K562 (cell line): Measurements from ENCODE around the gene TACC3. TPM values are rescaled to one million over a fixed set of nuclear protein-coding genes. Genes with fewer than 3 reads are reported as not detected.
A peak's percentile ranks its signal among the peaks of the same experiment; 100 is the strongest.

Source experiments
- CBX3 ChIP-seq, 2 experiments: IDR thresholded peaks; 1 replicate in 1 of 2; 2 replicates in 1 of 2; pipeline ENCODE4 v1.6.1; 2012; ENCODE audit warnings: inconsistent platforms in 2 of 2, low read length in 2 of 2, borderline replicate concordance in 1 of 2, control low read depth in 1 of 2
- GTF2B ChIP-seq: IDR thresholded peaks from 2 replicates; pipeline ENCODE4 v1.6.1; 2011; ENCODE audit not compliant: insufficient read length; ENCODE audit errors: extremely low read depth
- HDAC1 ChIP-seq, 2 experiments: fragments of 450-650 bp; IDR thresholded peaks; 2 replicates each; pipeline ENCODE4 v1.6.1; 2016 to 2017; ENCODE audit warnings: inconsistent platforms in 1 of 2, mild to moderate bottlenecking in 1 of 2, moderate library complexity in 1 of 2
- ILF3 ChIP-seq: fragments of 450-650 bp; IDR thresholded peaks from 2 replicates; pipeline ENCODE4 v1.6.1; 2018; ENCODE audit warnings: antibody characterized with exemption, mild to moderate bottlenecking, moderate library complexity, borderline replicate concordance
- JUN ChIP-seq, 2 experiments: sonication (generic) in 1 of 2; formaldehyde crosslinking in 1 of 2; IDR thresholded peaks; 2 replicates each; pipeline versions ENCODE4 v1.6.1 to v1.8.0; 2012 to 2022; ENCODE audit warnings: borderline replicate concordance in 2 of 2, mild to moderate bottlenecking in 2 of 2, improper control_type of control experiment in 1 of 2, low read depth in 1 of 2, low read length in 1 of 2, missing genetic modification reagents in 1 of 2
- MNT ChIP-seq, 2 experiments: fragments of 450-650 bp; conservative IDR thresholded peaks; 2 replicates each; pipeline ENCODE4 v1.6.1; 2017; ENCODE audit warnings: mild to moderate bottlenecking in 2 of 2, moderate library complexity in 2 of 2
- NCOR1 ChIP-seq: fragments of 450-650 bp; IDR thresholded peaks from 2 replicates; pipeline ENCODE4 v1.6.1; 2016; ENCODE audit warnings: mild to moderate bottlenecking, moderate library complexity
- SAP30 ChIP-seq: fragments of 200-600 bp; sonication (generic); IDR thresholded peaks from 2 replicates; pipeline ENCODE4 v1.6.1; 2012; ENCODE audit warnings: borderline replicate concordance, low read depth, mild to moderate bottlenecking, moderate library complexity, low read length, control low read depth, inconsistent platforms; ENCODE audit not compliant: insufficient read depth, poor library complexity, severe bottlenecking
- STAG1 ChIP-seq: sonication (generic); formaldehyde crosslinking; IDR thresholded peaks from 2 replicates; pipeline ENCODE4 v1.5.0; 2020; ENCODE audit warnings: missing genetic modification reagents, borderline replicate concordance
- polyA plus RNA-seq, 8 experiments: library from polyadenylated mRNA; depleted of rRNA in 4 of 8; stranded (reverse) in 5 of 8; unstranded in 3 of 8; fragments of >200 nt; fragmentation: Nextera tagmentation in 2 of 8; fragmentation: Illumina TruSeq in 1 of 8; extraction: Ambion mirVana in 2 of 8; extraction: Trizol in 1 of 8; gene quantifications; 2 replicates each; pipeline versions ENCODE4 v1.2.1 to v1.2.3, GENCODE V29; 2011 to 2014; ENCODE audit warnings: inconsistent platforms in 1 of 8, missing spikeins in 1 of 8
- total RNA-seq, 7 experiments: library from RNA; depleted of rRNA in 6 of 7; stranded (reverse); fragments of >200 nt in 6 of 7; fragmentation: Illumina TruSeq in 2 of 7; extraction: Trizol in 2 of 7; gene quantifications; 2 replicates each; pipeline versions ENCODE4 v1.2.1 to v1.2.3, GENCODE V29; 2011 to 2021; ENCODE audit warnings: low replicate concordance in 1 of 7

Gene TACC3
- total and polyA plus RNA-seq, 9 of the 15 experiments (the other 6 are each of a cell fraction or from before 2014, with no cell fraction given), result 1.9 to 122 (median 55.6) TPM

- no peak for TF ChIP-seq JUN (IDR thresholded peaks at IDR 0.05; ENCODE audit: borderline replicate concordance, low read depth, low read length)
- TF ChIP-seq JUN (CRISPR knock-in tag; IDR thresholded peaks at IDR 0.05; ENCODE audit: borderline replicate concordance), result 0 out of 2 replicates have a peak, but pooled peaks have one; percentile 13
- TF ChIP-seq SAP30, result peak; percentile 58
- peak in 1 of 2 experiments; percentile 9; a peak in 1 of 3 replicates for TF ChIP-seq CBX3 (IDR thresholded peaks at IDR 0.05; ENCODE audit: borderline replicate concordance in 1 of 2, low read length in 2 of 2)
- no peak for TF ChIP-seq STAG1 (CRISPR knock-in tag)
- no peak for TF ChIP-seq NCOR1
- TF ChIP-seq ILF3, result no peak
- TF ChIP-seq MNT (conservative IDR thresholded peaks at IDR 0.05), result peak in 1 of 2 experiments; percentile 67; a peak in 3 of 4 replicates
- peak in 1 of 2 experiments; percentile 78; a peak in 2 of 4 replicates for TF ChIP-seq HDAC1 (IDR thresholded peaks at IDR 0.05)
- no peak for TF ChIP-seq GTF2B
Measured at GRCh38 chr4:1711055-1711570, 10.2 kb upstream of the TACC3 start (continued).
